GM04503 (cell line): ENCODE measurements around the gene NUCB1.
A peak's percentile ranks its signal among the peaks of the same experiment; 100 is the strongest.
"Not testable (repeated sequence)": the region's sequence is repeated elsewhere in the genome, so short reads cannot be mapped to it uniquely, and the experiment has no call there.

Source experiments
- DNase-seq: peaks from one replicate; pipeline ENCODE4 v3.0.0-alpha.2; 2012; ENCODE audit warnings: low read depth

Gene NUCB1

DNA sequence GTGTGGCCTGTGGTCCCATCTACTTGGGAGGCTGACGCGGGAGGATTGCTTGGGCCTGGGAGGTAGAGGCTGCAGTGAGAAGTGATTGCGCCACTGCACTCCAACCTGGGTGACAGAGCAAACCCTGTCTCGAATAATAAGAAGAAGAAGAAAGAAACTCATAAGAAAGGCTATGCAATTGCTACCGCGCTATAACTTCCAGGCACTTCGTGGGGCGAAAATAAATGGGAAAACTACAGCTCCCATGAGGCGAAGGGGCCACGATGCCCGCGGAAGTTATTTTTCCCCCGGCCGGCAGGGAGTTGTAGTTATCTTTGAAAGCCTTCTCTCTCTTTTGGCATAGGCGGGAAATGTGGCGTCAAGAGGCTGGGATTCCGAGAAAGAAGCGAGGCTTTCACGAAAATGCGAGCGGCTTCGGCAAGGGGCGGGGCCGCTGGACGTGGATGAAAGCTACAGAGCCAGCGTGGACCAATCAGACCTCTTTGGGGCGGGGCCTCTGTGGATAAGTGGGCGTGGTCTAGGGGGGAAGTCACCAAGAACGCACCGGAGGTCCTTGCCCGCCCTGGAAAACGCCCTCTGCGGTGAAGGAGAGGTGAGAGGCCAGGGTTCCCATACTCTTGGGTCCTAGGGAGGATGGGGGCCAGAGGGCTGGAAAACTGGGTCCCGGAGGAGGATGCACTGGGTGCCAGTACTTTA, at the start of gene NUCB1:
TSS of gene NUCB1 (plus strand) at position 532 of the 696 bp plus-strand sequence. CDS start 485 bp downstream, outside the sequence.
- peak; percentile 94 for DNase-seq

DNA sequence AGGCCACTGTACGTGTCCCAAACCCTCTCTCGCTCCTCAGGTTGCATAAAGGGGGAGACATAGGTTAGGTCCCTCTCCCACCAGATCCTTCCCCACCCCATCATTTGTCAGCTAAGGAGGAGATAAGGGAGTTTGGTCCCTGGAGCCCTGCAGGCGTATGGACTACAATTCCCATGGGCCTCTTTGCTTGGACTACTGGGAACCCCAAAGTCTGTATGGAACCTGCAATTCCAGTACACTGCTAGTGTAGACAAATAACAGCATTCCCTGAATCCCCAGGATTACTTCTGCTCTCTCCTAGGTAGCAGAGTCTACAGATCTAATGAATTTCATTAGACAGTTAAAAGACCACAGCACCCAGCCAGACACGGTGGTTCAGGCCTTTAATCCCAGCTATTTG, 47.8 kb upstream of the NUCB1 start:
- DNase-seq = no peak

DNA sequence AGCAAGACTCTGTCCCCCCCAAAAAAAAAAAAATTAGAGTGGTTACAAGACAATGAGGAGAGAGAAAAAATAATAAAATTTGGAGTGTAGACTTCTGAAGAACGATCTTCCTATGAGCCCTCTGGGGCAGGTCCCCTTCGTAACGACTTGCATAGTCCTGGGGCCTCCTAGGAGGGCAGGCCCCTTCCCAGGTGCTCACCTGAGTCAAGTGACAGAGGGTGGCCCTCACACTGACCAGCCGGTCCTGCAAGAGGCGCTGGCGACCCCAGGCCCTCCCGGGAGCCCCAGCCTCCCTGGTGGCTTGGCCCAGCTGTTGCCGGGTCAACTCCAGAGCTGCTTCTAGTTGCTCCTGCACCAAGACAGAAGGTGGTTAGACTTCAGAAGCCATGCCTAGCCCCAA, 46.6 kb upstream of the NUCB1 start:
- no peak for DNase-seq

DNA sequence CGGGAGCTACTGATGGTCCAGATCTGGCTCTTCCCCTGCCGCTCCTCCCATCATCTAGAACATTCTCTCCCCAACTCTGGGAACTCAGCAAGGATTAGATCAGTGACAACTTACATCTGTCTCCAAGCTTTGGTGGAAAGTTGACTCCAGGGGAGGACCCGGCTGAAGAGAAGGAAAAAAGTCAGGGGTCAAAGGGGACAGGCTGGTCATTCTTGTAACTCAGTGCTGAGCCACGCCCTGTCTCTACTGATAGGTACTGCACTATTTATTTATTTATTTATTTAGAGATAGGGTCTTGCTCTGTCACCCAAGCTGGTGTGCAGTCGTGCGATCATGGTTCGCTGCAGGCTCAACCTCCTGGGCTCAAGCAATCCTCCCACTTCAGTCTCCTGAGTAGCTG, 46.0 kb upstream of the NUCB1 start:
- no peak for DNase-seq

DNA sequence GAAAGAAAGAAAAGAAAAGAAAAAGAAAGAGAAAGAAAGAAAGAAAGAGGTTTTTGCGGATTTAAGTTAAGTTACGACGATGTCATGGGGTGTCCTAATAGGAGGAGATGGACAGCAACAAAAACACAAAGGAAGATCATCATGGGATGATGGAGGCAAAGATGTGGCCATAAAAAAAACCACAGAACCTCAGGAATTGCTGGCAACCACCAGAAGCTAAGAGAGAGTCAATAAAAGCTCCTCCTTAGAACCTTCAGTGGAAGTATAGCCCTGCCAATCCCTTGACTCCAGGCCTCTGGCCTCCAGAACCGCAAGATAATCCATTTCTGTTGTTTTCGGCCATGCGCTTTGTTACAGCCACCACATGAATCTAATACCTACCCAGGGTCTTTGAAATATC, 43.2 kb upstream of the NUCB1 start:
- no peak for DNase-seq

DNA sequence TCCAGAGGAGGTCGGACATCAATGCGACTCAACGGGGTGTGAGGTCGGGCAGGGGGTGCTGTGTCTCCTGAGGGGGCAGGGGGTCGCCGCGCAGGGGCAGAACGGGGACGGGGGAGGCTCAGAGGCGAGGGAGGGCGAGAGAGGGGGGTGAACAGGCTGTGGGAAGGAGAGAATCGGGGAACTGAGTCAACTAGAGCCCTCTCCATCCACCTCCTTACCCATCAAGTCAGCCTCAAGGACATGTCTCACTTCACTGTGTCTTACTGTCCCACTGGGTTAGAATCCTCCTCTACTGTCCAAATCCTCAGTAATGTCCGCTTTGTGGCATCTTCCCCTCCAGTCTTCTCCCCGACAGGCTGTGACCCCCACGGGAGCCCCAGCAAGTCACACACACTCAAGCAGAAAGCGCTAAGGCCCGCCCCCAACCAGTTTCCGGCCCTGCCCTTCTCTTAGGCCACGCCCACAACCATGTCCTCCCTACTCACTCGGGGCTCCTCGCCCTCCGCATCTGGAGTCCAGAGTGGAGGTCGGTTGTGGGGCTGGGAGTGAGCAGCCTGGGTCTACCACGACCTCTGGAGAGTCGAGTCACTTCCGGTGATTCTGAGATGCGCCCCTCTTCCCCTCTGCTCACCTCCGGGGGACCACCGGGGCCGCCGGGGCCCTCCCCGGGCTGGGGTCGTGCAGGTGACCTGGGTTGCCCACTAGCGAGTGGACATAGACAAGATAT, 41.0 kb upstream of the NUCB1 start:
- DNase-seq = no peak

DNA sequence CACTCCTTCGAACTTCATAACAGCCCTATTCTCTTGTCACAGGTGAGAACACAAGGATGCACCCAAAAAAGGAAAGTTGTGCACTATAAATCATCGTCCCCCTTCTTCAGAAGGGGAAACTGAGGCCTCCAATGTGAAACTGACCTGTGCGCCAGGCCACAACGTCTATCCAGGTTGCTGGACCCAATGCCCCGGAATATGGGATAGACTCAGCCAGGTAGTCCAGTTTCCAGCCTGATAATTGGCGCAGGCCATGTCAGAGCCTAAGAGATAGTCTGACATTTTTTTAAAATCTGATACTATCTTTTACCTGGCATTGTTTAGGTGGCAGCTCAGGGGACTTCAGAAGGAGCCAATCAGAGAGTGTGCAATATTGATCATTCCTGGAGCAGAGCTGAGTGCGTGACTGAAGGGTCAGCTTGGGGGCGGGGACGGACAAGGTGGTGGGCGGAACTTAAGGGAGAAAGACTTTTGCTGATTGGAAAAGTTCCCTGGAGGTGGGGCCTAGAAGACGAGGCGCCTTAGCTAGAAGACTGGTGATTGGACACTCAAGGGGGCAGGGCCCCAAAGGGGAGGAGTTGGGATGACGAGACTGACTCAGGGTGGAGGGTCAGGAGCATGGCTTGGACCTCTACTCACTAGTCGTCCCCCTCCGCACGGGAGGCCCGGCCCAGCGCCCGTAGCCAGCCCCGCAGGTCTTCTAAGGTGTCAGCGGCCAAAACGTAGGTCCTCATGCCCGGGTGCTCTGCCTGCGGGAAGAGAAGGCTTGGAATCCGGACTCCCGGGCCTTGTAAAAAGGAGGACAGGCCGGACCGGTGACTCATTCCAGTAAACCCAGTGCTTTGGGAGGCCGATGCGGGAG, 40.2 kb upstream of the NUCB1 start:
- DNase-seq = no peak

DNA sequence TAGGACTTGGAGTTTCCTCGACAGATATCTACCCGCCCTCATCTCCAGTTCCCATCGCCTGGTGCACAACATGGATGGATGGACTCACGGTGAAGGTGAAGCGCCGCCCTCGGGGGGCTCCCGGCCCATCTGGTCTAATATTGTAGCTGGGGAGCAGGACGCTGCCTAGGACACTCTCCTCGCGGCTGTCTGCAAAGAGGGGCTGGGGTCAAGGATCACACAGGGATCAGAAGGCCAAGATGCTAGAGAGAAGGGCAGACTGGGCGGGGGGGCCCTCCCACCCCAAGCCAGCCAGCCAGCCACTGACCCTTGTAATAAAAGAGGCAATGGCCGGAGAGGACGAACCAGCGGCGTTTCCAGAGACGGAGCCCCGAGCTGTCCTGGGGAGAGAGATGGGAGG, 38.8 kb upstream of the NUCB1 start:
- no peak for DNase-seq

DNA sequence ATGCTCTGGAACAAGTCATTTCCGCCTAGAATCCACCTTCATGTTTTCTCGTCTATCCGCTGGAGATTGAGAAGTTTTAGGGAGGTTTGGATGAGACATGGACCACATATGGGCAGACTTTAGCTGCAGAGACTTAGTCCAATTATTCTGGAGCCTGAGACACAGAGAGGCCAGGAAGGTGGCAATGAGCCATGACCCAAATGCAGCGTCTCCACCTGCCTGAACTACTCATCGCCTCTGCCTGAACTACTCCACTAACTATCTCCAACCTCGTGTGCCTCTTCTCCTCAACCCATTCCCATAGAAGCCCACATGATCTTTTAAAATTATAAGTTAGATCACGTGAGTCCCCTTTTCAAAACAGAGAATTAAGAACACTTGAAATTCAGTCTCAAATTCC, 37.3 kb upstream of the NUCB1 start:
- DNase-seq = no peak

DNA sequence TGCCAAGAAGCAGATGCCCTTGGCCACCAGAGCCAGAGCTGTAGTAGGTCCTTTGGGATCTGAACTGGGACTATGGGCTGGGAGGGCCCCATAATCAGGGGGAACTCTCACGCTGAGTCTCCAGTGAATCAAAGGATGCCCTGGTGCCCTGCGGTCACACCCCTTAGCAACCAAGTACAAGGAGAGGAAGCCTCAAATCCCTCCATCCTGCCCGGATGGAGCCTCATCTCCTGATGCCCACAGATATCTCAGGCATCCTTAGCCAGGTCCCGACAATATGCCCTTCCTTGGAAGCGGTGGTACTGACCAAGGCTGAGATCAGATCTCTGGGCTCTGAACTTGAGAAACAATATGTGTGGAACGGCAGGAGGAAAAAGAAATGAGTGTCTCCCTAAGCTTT, 33.4 kb upstream of the NUCB1 start:
- DNase-seq = no peak

DNA sequence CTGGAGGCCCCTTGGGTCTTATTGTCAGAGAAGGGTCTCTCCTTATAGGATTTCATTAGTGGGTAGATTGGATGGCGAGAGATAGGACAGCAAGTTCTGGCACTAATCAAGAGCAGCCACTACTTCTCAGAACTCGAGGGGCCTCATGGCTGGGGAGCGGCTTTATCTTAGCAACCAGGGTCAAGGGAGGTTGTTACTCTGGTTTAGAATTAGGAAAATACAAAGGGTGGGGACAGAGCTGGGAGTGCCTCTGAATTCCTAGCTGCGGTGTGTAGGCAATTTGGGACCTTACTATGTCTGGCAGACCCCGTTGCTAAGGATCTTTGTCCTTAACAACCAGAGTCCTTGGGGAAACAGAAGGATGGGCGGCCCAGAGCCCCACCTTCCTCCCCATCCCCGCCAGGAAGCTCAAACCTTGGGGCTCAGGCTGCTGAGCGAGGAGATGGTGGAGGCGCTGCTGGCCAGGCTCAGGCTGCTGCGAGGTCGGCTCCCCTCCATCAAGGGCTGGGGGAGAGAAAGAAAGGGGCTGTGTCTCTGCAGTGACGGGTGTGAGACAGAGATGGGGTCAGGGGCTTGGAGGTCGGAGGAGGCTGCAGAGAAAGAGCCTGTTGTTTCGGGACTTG, 32.9 kb upstream of the NUCB1 start:
- DNase-seq = no peak

DNA sequence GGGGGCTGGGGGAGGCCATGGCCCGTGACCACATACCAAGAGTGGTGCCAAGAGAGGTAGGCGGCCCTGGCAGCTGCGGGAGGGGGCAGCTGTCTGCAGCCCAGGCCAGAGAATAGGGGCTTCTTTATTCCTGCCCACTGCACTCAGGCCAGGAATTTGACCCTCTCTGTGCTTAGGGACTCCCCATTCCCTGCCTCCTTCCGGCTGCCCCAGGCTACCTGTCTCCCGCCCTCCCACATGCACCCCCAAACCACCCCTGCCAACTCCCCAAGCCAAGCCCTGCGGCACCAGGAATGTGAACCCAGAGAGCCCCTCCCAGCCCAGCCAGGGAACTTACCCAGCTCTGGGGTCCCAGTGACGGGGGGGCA, 32.4 kb upstream of the NUCB1 start:
- DNase-seq = no peak

DNA sequence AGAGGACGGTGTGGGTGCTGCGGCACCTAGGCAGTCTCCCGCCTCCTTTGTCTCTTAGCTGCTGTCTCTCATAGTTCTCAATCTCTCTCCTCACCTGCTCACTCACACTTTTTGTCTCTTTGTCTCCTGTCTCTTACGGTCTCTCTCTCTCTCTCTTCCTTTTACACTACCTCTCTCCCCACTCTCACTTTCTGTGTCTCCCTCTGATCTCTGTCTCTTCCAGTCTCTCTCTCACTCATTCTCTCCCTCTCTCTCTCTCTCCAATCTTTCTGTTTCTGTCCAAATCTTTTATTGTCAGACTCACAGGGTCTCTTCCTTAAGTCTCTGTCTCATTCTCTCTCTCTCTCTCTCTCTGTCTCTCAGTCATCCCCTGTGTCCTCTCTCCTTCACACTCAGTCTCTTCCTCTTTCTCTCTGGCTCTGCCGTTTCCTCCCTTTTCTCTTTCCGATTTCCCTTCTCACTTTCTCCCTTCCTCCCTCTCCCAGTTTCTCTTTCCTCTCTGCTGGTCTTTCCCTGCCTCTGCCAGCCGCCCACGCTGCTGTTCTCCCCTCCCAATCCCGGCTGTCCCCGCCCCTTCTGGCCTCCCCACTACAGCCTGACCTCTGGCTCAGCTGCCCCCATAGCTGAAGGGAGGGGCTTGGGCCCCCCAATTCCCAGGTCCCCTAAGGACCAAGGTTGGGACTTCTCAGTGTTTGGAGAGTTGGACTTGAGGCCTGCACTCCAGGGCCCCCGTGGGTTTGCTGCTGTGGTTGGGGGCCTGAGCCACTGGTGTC, 31.8 kb upstream of the NUCB1 start, which contains the start of gene PLEKHA4:
TSS of gene PLEKHA4 (minus strand) at position 504 of the 773 bp plus-strand sequence. CDS start 997 bp downstream, outside the sequence.
- DNase-seq = no peak

DNA sequence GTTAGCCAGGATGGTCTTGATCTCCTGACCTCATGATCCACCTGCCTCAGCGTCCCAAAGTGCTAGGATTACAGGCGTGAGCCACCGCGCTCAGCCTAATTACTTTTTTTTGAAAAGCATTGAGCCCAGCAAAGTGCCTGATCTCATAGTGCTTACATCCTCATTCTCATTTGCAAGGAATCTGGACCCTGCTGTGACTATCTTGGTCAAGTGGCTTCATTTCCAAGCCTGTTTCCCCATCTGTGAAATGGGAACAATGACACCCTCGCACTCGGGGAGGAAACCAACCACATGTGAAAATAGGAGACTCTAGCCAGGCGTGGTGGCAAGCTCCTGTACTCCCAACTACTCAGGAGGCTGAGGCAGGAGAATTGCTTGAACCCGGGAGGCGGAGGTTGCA, 30.1 kb upstream of the NUCB1 start:
- DNase-seq = no peak

DNA sequence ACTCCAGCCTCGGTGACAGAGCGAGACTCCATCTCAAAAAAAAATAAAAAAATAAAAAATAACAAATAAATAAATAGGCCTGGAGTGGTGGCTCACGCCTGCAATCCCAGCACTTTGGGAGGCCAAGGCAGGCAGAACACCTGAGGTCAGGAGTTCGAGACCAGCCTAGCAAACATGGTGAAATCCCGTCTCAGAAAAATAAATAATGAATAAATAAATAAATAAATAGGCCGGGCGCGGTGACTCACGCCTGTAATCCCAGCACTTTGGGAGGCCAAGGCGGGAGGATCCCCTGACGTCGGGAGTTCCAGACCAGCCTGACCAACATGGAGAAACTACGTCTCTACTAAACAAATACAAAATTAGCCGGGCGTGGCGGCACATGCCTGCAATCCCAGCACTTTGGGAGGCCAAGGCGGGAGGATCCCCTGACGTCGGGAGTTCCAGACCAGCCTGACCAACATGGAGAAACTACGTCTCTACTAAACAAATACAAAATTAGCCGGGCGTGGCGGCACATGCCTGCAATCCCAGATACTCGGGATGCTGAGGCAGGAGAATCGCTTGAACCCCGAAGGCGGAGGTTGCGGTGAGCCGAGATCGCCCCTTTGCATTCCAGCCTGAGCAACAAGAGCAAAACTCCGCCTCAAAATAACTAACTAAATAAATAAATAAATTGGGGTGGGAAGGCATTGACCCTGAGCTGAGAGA, 28.5 kb upstream of the NUCB1 start:
- not testable (repeated sequence) for DNase-seq

DNA sequence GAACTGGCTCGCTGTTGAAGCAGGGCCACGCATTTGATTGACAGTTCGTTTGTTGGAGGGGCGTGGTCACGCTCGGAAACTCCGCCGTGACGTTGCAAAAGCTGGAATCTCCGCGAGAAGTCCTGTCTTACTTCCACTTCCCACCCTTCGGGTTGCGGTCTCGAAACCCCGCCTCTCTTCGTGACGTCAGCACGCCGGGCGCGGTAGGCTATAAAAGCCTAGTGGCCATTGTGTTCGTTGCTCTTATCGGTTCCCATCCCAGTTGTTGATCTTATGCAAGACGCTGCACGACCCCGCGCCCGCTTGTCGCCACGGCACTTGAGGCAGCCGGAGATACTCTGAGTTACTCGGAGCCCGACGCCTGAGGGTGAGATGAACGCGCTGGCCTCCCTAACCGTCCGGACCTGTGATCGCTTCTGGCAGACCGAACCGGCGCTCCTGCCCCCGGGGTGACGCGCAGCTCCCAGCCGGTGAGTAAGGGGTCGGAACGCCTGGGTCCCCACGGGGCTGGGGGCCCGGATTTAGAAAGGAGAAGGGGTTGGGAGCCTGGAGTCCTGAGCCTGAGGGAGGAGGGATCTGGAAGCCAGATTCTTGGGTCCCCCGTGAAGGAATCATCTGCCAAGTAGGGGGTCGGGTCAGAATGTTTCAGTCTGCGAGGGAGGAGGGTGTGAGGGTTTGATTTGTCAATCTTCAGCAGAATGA, 27.8 kb upstream of the NUCB1 start, which contains the start of gene PPP1R15A:
TSS of gene PPP1R15A (plus strand) at position 240 of the 702 bp plus-strand sequence. CDS start 813 bp downstream, outside the sequence.
- DNase-seq = peak; percentile 77

DNA sequence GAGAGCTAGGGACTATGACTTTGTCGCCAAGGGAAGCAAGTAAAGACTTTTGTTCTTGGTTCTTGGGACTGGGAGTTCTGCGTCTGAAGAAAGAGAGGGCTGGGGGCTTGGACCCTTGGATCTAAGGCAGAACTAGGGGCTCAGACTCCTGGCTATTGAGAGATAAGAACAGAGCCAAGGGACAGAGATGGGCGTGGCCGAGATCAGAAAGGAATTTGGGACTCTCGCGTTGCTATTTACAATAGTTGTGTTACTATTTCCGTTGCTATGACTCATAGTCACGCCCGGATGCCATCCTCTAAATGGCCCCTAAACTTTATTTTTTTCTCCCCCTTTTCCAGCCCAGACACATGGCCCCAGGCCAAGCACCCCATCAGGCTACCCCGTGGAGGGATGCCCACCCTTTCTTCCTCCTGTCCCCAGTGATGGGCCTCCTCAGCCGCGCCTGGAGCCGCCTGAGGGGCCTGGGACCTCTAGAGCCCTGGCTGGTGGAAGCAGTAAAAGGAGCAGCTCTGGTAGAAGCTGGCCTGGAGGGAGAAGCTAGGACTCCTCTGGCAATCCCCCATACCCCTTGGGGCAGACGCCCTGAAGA, 27.1 kb upstream of the NUCB1 start:
- DNase-seq = peak; percentile 80

DNA sequence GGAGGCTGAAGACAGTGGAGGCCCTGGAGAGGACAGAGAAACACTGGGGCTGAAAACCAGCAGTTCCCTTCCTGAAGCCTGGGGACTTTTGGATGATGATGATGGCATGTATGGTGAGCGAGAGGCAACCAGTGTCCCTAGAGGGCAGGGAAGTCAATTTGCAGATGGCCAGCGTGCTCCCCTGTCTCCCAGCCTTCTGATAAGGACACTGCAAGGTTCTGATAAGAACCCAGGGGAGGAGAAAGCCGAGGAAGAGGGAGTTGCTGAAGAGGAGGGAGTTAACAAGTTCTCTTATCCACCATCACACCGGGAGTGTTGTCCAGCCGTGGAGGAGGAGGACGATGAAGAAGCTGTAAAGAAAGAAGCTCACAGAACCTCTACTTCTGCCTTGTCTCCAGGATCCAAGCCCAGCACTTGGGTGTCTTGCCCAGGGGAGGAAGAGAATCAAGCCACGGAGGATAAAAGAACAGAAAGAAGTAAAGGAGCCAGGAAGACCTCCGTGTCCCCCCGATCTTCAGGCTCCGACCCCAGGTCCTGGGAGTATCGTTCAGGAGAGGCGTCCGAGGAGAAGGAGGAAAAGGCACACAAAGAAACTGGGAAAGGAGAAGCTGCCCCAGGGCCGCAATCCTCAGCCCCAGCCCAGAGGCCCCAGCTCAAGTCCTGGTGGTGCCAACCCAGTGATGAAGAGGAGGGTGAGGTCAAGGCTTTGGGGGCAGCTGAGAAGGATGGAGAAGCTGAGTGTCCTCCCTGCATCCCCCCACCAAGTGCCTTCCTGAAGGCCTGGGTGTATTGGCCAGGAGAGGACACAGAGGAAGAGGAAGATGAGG, 26.4 kb upstream of the NUCB1 start:
- DNase-seq = no peak
